GM10248 (cell line): Measurements from ENCODE around the gene TXNDC15.
"Not testable (repeated sequence)": the region's sequence is repeated elsewhere in the genome, so short reads cannot be mapped to it uniquely, and the experiment has no call there.

Experiments used
- CTCF ChIA-PET: fragments of 300-600 bp; sonication (Branson Sonifier 250); formaldehyde crosslinking; extraction: SDS; loops from one replicate; lab custom pipeline; 2021; ENCODE audit warnings: antibody characterized with exemption; lab: Yijun Ruan, JAX
- POLR2A ChIA-PET: fragments of 350-650 bp; sonication (Branson Sonifier 250); formaldehyde crosslinking; extraction: SDS; loops from one replicate; lab custom pipeline; 2020; ENCODE audit warnings: antibody characterized with exemption; lab: Yijun Ruan, JAX
- DNase-seq: peaks from one replicate; pipeline ENCODE4 v3.0.0; 2012; ENCODE audit errors: extremely low spot score
- TF ChIP-seq, protein P1 (sequence below): IDR thresholded peaks from 2 replicates; pipeline ENCODE4 v1.5.1; 2012; ENCODE audit warnings: mild to moderate bottlenecking, low read depth; ENCODE audit errors: extremely low read depth, missing control alignments, control extremely low read depth

The TXNDC15 gene

DNA sequence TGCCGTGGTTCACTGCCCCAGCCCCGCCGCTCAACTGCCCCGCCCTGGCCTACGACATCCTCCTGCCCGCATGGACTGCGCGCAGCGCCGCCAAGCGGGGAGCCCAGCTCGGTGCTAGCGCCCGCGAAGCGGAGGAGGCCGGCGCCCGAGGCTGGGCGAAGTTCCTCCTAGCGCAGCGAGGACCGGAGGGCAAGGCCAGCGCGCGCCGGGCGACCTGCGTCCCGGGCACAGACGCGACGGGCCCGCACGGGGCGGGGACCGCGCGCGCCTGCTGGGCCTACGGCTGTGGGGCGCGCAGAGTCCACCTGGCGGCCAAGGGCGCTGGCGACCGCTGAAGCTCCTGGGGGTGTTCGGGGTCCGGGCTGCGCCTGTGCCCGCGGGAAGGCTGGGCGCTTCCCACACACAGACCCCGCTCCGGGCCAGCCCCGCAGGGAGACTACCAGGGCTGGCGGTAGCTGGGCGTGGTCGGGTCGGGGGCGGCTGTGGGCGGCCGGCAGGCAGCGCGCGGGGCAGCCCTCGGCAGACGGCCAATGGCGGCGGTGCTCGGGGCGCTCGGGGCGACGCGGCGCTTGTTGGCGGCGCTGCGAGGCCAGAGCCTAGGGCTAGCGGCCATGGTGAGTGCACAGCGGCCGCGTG lies 30.6 kb downstream of the TXNDC15 start, which contains the start of gene PCBD2:
PCBD2 (plus strand) TSS at position 522 of the 636 bp plus-strand sequence; CDS start at position 531, 9 bp downstream.
- peak; percentile 89 for DNase-seq
- TF ChIP-seq, protein P1, sequence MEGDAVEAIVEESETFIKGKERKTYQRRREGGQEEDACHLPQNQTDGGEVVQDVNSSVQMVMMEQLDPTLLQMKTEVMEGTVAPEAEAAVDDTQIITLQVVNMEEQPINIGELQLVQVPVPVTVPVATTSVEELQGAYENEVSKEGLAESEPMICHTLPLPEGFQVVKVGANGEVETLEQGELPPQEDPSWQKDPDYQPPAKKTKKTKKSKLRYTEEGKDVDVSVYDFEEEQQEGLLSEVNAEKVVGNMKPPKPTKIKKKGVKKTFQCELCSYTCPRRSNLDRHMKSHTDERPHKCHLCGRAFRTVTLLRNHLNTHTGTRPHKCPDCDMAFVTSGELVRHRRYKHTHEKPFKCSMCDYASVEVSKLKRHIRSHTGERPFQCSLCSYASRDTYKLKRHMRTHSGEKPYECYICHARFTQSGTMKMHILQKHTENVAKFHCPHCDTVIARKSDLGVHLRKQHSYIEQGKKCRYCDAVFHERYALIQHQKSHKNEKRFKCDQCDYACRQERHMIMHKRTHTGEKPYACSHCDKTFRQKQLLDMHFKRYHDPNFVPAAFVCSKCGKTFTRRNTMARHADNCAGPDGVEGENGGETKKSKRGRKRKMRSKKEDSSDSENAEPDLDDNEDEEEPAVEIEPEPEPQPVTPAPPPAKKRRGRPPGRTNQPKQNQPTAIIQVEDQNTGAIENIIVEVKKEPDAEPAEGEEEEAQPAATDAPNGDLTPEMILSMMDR = peak; percentile 95
- ChIA-PET POLR2A (interaction anchor here (0.7 kb wide), 2 partner anchors 17 to 1072 kb away, joined by 4 to 5 read pairs; no protein-coding TSS in a partner anchor), CTCF (interaction anchor here (0.7 to 3.7 kb wide), 39 partner anchors 8 to 865 kb away, joined by 3 to 38 read pairs (median 5); partner anchors contain the start of genes CAMLG, DDX46 and TXNDC15)

DNA sequence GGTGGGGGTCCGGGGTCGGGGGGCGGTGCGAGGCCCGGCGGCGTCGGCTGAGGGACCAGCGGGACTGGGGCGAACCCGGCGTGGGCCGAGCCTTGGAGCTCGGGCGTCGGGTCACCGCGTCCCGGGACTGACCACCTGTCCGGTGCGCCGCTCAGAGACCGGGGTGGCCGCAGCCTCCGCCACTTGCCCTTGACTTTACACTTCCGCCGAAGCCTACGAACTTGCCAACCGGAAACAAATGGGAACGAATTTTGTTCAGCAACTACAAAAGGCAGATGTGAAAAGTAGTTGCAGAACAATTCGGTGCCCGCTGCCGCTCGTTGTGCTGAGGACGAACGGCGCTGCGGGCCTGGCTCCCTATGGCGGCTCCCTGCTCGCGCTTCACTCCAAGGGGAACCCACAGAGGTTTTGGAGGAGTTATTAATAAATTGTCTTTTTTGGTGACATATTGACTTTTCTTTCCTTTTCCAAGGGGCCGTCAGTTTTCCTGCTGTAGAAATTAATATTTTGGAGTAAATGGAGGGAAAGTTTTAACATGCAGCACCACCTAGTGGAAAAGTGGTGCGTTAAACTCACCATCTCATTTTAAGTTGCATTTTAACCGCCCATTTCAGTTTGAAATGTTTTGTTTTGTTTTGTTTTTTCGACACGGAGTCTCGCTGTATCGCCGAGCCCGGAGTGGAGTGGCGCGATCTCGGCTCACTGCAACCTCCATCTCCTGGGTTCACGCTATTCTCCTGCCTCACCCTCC lies 31.2 kb downstream of the TXNDC15 start:
- TF ChIP-seq, protein P1 = peak; percentile 54
- CTCF ChIA-PET = interaction anchor here (0.7 to 3.7 kb wide), 33 partner anchors 8 to 865 kb away, joined by 3 to 38 read pairs (median 6); partner anchors contain the start of genes CAMLG, DDX46 and TXNDC15
- POLR2A ChIA-PET = no interaction called here
- DNase-seq = peak; percentile 65

DNA sequence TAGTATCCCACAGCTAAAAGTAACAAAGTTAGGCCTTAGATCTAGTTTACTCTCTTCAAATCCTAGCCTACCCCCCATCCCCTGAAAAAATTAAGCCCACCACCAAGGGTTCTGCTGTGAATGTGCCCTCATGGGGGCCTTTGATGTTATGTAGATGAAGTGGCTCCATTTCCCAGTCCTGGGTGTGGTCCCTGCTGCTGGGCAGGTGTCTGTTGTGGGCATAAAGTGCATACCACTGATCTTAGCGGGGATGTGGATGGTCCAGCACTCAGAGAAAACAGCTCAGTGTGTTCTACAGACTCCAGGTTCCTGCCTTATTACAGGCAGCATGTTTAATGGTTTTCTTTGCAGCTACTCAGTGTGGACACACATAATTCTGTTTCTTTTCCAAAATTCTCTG lies 32.6 kb downstream of the TXNDC15 start:
- TF ChIP-seq, protein P1 = no peak
- ChIA-PET POLR2A (interaction anchor here (0.7 kb wide), 1 partner anchor 11 kb away, joined by 3 read pairs; no protein-coding TSS in a partner anchor), CTCF (interaction anchor here (1.0 to 3.7 kb wide), 5 partner anchors 10 to 167 kb away, joined by 3 to 31 read pairs (median 9); partner anchors contain the start of genes CAMLG and DDX46)
- DNase-seq = no peak

DNA sequence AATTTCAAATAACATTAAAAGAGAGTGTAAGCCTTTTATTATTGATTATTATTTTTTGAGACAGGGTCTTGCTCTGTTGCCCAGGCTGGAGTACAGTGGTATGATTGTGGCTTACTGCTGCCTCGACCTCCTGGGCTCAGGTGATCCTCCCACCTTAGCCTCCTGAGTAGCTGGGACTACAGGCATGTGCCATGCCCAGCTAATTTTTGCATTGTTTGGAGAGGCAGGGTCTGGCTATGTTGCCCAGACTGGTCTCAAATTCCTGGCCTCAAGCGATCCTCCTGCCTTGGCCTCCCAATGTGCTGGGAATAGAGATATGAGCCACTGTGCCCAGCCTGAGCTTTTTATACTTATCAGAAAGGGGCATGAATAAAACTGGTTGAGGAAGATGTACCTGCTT lies 36.6 kb downstream of the TXNDC15 start:
- DNase-seq, POLR2A ChIA-PET: not testable (repeated sequence)
- CTCF ChIA-PET = interaction anchor here (1.4 kb wide), 1 partner anchor 314 kb away, joined by 3 read pairs; no protein-coding TSS in a partner anchor

DNA sequence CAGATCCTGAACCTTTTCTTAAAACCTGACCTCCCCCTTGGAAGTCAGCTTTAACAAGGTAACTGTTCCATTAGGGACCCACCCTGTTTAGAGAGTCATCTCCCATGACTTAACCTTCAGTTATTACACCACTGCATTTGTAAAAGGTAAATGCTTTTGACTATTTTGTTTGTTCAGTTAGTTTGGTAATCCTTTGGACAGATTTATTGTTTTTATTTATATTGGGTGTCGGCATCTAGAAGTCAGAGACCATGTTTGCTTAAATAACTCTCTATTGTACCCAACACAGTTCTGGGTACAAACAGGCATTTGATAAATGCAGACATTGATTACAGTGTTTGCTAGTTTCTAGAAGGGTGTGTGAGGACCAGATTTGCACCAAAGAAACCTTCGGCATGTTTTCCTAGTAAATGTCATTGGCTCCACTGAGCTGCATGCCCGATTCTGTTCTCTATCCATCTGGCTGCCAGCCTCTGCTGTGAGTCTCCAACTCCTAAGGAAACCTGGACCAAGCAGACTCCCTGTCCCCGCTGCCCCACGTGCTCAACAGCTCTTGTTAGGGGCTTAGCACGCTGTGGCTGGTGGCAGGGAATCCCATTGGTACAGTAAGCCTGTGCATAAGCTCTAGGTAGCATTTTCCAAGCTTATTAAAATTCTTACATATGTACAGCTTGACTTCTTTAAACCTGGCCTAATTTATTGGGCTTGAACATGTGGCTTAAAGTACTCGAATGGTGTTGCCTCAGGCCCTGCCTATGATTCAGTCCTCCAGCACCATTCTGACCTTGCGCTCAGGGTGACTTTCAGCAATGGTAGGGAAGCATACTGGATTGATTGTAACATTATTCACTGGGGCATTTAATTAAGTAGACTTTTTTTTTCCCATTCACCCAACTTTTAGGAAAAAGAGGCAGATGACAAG lies 37.4 kb downstream of the TXNDC15 start:
- CTCF ChIA-PET = interaction anchor here (1.3 kb wide), 1 partner anchor 154 kb away, joined by 4 read pairs; no protein-coding TSS in a partner anchor
- POLR2A ChIA-PET = no interaction called here
- DNase-seq = no peak
- TF ChIP-seq, protein P1 = no peak

DNA sequence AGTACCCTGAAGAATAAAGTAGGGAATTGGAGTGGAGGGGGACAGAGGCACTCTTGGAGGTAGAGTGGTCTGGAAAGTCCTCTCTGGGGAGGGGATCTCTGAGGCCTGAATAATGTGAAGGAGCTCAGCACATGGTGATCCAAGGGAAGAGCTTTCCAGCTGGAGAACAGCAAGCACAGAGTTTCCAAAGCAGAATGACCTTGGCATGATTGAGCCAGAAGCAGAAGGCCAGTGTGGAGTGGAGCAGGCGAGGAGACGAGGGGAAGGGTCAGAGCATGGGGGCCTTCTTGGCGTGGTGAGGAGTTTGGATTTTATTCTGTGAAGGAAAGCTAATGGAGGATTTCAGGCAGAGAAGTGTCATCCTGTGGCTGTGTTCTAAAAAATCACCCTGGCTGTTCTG lies 39.1 kb downstream of the TXNDC15 start:
- POLR2A ChIA-PET = no interaction called here
- DNase-seq = no peak
- CTCF ChIA-PET = interaction anchor here (0.7 to 1.6 kb wide), 2 partner anchors 8 to 9 kb away, joined by 3 to 13 read pairs; partner anchors contain the start of gene PCBD2
- TF ChIP-seq, protein P1 = no peak
